MCF 10A (cell line): ENCODE measurements around the gene FUCA1. TPM values are rescaled to one million over a fixed set of nuclear protein-coding genes. Genes with fewer than 3 reads are reported as not detected.

Experiments used
- BruUV-seq: library from RNA; stranded (reverse); fragments of 400-500 nt; replicated peaks from 2 replicates; lab custom pipeline; 2021; lab: Mats Ljungman, UMichigan
- CTCF ChIA-PET: fragments of 300-600 bp; sonication (Branson Sonifier 250); formaldehyde crosslinking; extraction: SDS; loops from one replicate; lab custom pipeline; 2021; ENCODE audit warnings: antibody characterized with exemption, inconsistent platforms; lab: Yijun Ruan, JAX
- POLR2A ChIA-PET: fragments of 300-600, 350-650 bp; sonication (Branson Sonifier 250); formaldehyde crosslinking; extraction: SDS; loops from one replicate; lab custom pipeline; 2020; ENCODE audit warnings: antibody characterized with exemption, inconsistent platforms; lab: Yijun Ruan, JAX
- DNase-seq: peaks from one replicate; pipeline ENCODE4 v3.0.0-alpha.2; 2018; ENCODE audit not compliant: unreplicated experiment
- H3K27ac Mint-ChIP-seq: one replicate; pipeline ENCODE4 v1.8.0; 2022; ENCODE audit warnings: mild to moderate bottlenecking, low read depth, mixed read lengths; ENCODE audit not compliant: unreplicated experiment
- H3K27me3 Mint-ChIP-seq: one replicate; pipeline ENCODE4 v1.8.0; 2022; ENCODE audit warnings: mixed read lengths; ENCODE audit not compliant: insufficient read depth, unreplicated experiment
- H3K36me3 Mint-ChIP-seq: one replicate; pipeline ENCODE4 v1.8.0; 2022; ENCODE audit warnings: mild to moderate bottlenecking, moderate library complexity, mixed read lengths; ENCODE audit not compliant: insufficient read depth, unreplicated experiment
- H3K4me1 Mint-ChIP-seq: one replicate; pipeline ENCODE4 v1.8.0; 2022; ENCODE audit warnings: mixed read lengths; ENCODE audit not compliant: insufficient read depth, unreplicated experiment
- H3K4me3 Mint-ChIP-seq: one replicate; pipeline ENCODE4 v1.8.0; 2022; ENCODE audit warnings: mild to moderate bottlenecking, moderate library complexity, mixed read lengths; ENCODE audit not compliant: unreplicated experiment
- H3K9me3 Mint-ChIP-seq: one replicate; pipeline ENCODE4 v1.8.0; 2022; ENCODE audit warnings: mixed read lengths; ENCODE audit not compliant: unreplicated experiment
- CTCF ChIP-seq: fragments of 200-600 bp; IDR thresholded peaks from one replicate; pipeline ENCODE4 v1.8.0; 2022; ENCODE audit warnings: antibody characterized with exemption, mild to moderate bottlenecking; ENCODE audit not compliant: unreplicated experiment
- intact Hi-C: fragments of 100-400 bp; cut with micrococcal nuclease; formaldehyde crosslinking; loops from 2 replicates; pipeline ENCODE4 v1.14.1; 2022
- total RNA-seq: library from RNA; stranded (reverse); gene quantifications from 2 replicates; pipeline ENCODE4 v1.2.3, GENCODE V29; 2022

FUCA1 gene
- total RNA-seq, 1 experiment from 2014 or later, result 7.9 TPM

- H3K36me3 Mint-ChIP-seq, result peaks cover 8% of the 10 kb centered on the region
- POLR2A ChIA-PET, result interaction anchor here (0.6 kb wide), 1 partner anchor 122 kb away, joined by 3 read pairs; no protein-coding TSS in a partner anchor
Measured at GRCh38 chr1:23885222-23885621, 17.1 kb upstream of the FUCA1 start.

DNA sequence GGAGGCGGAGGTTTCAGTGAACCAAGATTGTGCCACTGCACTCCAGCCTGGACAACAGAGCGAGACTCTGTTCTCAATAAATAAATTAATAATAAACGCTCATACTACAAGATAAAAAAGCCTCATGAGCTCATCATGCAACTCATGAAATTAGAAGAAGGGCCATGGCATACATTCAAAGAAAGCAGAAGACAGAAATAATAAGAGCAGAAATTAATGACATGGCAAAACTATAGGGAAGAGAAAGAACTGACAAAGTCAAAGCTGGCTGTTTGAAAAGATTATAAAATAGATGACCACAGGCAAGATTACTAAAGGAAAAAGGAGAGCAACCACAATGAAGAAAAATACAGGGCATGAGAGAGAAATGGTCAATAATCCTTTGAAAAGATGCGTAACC is 14.7 kb upstream of the FUCA1 start:
- H3K27me3 Mint-ChIP-seq, result peaks cover 8% of the 10 kb centered on the region
- intact Hi-C loops, result no loop called here
- H3K36me3 Mint-ChIP-seq, result peaks cover 6% of the 10 kb centered on the region
- no peak overlapping the region for H3K4me3 Mint-ChIP-seq
- ChIA-PET POLR2A (no interaction called here), CTCF (interaction anchor here (1.4 kb wide), 1 partner anchor 72 kb away, joined by 4 read pairs; no protein-coding TSS in a partner anchor)
- BruUV-seq, result no TSS peak
- no peak overlapping the region for H3K27ac Mint-ChIP-seq
- TF ChIP-seq CTCF, result no peak
- no peaks in the 10 kb centered on the region for H3K9me3 Mint-ChIP-seq
- H3K4me1 Mint-ChIP-seq, result no peaks in the 10 kb centered on the region
- no peak for DNase-seq

More at GRCh38 chr1:23885222-23885621, 17.1 kb upstream of the FUCA1 start:
- H3K27ac Mint-ChIP-seq, result no peak overlapping the region
- no peak overlapping the region for H3K4me3 Mint-ChIP-seq
- H3K27me3 Mint-ChIP-seq, result peaks cover 11% of the 10 kb centered on the region
- no TSS peak for BruUV-seq
- H3K9me3 Mint-ChIP-seq, result no peaks in the 10 kb centered on the region
- H3K4me1 Mint-ChIP-seq, result no peaks in the 10 kb centered on the region
- CTCF ChIA-PET, result no interaction called here
- no peak for TF ChIP-seq CTCF
- intact Hi-C loops, result no loop called here
- no peak for DNase-seq

GRCh38 chr1:23879809-23880208 is 11.7 kb upstream of the FUCA1 start:
- CTCF ChIA-PET, result no interaction called here
- no peak for TF ChIP-seq CTCF
- H3K27ac Mint-ChIP-seq, result no peak overlapping the region
- DNase-seq, result no peak
- H3K36me3 Mint-ChIP-seq, result peaks cover 6% of the 10 kb centered on the region
- intact Hi-C loops, result no loop called here
- no peak overlapping the region for H3K4me3 Mint-ChIP-seq
- BruUV-seq, result no TSS peak
- POLR2A ChIA-PET, result no interaction called here
- no peaks in the 10 kb centered on the region for H3K9me3 Mint-ChIP-seq
- H3K27me3 Mint-ChIP-seq, result no peaks in the 10 kb centered on the region
- H3K4me1 Mint-ChIP-seq, result no peaks in the 10 kb centered on the region

DNA sequence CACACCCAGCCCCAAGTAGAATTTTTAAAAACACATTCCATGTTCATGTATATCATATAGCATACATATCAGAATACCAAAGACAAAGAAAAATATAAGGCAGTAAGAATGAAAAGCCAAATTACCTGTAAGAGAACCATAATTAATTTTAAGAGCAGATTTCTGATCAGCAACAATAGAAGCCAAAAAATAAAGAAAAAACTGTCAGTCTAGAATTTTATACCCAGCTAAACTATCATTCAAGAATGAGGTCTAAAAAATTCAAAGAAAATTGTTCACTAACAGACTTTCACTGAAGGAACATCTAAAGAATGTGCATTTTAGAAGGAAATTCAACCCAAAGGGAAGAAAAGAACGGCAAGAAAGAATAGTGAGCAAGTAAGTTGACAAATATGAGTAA is 10.6 kb upstream of the FUCA1 start:
- intact Hi-C loops, result no loop called here
- CTCF ChIA-PET, result interaction anchor here (1.2 kb wide), 1 partner anchor 10 kb away, joined by 3 read pairs; no protein-coding TSS in a partner anchor
- Mint-ChIP-seq H3K36me3 (peaks cover 6% of the 10 kb centered on the region), H3K9me3 (no peaks in the 10 kb centered on the region), H3K27ac (no peak overlapping the region), H3K4me1 (no peaks in the 10 kb centered on the region), H3K4me3 (no peak overlapping the region), H3K27me3 (no peaks in the 10 kb centered on the region)
- TF ChIP-seq CTCF, result no peak
- DNase-seq, result no peak
- POLR2A ChIA-PET, result interaction anchor here (0.9 to 1.5 kb wide), 3 partner anchors 9 to 13 kb away, joined by 3 to 5 read pairs (median 4); partner anchors contain the start of gene FUCA1
- BruUV-seq, result no TSS peak
